Measurements from ENCODE around the gene PTER.

Gene PTER

DNA sequence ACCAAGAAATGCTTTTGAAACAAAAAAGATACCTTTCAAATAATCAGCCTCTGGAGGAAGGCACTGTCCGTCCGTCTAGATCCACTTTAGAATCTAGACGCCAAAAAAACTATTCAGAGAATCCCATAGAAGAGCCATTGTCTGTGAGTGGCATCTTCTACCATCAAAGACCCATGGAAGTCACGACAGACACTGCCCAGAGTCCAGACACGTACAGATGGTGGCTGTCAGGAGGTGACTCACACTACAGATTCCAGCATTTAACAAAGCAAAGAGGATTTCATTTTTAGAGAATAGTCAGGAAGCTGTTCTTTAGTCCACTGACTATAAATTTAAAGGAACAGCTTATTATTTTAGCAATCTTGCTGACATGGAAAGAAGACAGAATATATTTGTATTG, 73.2 kb downstream of the PTER start:
- Histone ChIP-seq H3K27me3 (no peaks in the 10 kb centered on the region), H3K4me3 (no peak overlapping the region), H3K36me3 (peaks cover 0 to 11% (median 10%) of the 10 kb centered on the region in 3 donors), H3K9me3 (no peaks in the 10 kb centered on the region), H3K27ac (no peak overlapping the region), H3K4me1 (no peaks in the 10 kb centered on the region)
- TF ChIP-seq, protein P1, sequence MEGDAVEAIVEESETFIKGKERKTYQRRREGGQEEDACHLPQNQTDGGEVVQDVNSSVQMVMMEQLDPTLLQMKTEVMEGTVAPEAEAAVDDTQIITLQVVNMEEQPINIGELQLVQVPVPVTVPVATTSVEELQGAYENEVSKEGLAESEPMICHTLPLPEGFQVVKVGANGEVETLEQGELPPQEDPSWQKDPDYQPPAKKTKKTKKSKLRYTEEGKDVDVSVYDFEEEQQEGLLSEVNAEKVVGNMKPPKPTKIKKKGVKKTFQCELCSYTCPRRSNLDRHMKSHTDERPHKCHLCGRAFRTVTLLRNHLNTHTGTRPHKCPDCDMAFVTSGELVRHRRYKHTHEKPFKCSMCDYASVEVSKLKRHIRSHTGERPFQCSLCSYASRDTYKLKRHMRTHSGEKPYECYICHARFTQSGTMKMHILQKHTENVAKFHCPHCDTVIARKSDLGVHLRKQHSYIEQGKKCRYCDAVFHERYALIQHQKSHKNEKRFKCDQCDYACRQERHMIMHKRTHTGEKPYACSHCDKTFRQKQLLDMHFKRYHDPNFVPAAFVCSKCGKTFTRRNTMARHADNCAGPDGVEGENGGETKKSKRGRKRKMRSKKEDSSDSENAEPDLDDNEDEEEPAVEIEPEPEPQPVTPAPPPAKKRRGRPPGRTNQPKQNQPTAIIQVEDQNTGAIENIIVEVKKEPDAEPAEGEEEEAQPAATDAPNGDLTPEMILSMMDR (IDR thresholded peaks at IDR 0.05), result no peak
- intact Hi-C loops (cut with DNase I; ENCODE audit: low total_unique reads), result no loop called here
- DNase-seq, result no peak

DNA sequence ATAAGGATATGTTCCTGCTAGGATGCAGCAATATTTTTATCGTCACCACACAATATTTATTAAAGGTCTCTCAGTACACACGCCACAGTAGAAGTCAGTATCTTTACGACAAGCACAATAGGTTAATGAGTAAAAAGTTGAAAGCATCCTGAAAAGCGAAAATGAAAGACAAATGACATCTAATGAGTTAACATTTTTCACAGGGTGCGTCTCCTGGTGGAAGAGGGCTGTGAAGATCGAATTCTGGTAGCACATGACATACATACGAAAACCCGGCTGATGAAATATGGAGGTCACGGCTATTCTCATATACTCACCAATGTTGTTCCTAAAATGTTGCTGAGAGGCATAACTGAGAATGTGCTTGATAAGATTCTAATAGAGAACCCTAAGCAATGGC, 74.0 kb downstream of the PTER start:
- no peak for DNase-seq
- no peaks in the 10 kb centered on the region for H3K9me3 ChIP-seq
- TF ChIP-seq, protein P1 (IDR thresholded peaks at IDR 0.05), result no peak
- intact Hi-C loops (cut with DNase I; ENCODE audit: low total_unique reads), result no loop called here
- no peak overlapping the region for H3K27ac ChIP-seq
- H3K36me3 ChIP-seq, result peaks cover 0 to 8% (median 2%) of the 10 kb centered on the region in 3 donors
- no peak overlapping the region for H3K4me3 ChIP-seq
- H3K4me1 ChIP-seq, result no peaks in the 10 kb centered on the region
- no peaks in the 10 kb centered on the region for H3K27me3 ChIP-seq

DNA sequence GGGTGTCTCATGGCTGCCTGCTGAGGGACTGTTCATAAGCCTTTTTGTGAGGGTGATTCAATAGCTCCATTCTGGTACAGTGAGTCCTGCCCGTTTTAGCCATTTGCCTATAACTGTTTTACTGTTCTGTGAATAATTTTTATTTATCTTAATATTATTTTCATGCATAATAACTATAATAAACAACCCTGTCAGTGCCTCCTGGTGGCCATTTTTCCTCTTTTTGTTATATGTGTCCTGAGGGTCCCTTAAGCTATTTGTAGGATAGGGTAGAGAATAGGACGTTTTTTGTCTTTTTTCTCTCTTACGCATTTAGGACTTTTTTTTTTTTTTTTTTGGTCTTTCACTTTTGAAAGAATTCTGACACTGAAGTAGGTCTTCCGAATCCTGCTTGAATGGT, 82.0 kb downstream of the PTER start:
- Histone ChIP-seq H3K36me3 (no peaks in the 10 kb centered on the region), H3K27ac (no peak overlapping the region), H3K4me1 (peaks cover 0 to 27% (median 20%) of the 10 kb centered on the region in 4 donors), H3K9me3 (no peaks in the 10 kb centered on the region), H3K27me3 (peaks cover 0 to 36% of the 10 kb centered on the region in 2 donors), H3K4me3 (no peak overlapping the region)
- intact Hi-C loops (cut with DNase I; ENCODE audit: low total_unique reads), result no loop called here
- DNase-seq, result no peak
- TF ChIP-seq, protein P1 (IDR thresholded peaks at IDR 0.05), result no peak

DNA sequence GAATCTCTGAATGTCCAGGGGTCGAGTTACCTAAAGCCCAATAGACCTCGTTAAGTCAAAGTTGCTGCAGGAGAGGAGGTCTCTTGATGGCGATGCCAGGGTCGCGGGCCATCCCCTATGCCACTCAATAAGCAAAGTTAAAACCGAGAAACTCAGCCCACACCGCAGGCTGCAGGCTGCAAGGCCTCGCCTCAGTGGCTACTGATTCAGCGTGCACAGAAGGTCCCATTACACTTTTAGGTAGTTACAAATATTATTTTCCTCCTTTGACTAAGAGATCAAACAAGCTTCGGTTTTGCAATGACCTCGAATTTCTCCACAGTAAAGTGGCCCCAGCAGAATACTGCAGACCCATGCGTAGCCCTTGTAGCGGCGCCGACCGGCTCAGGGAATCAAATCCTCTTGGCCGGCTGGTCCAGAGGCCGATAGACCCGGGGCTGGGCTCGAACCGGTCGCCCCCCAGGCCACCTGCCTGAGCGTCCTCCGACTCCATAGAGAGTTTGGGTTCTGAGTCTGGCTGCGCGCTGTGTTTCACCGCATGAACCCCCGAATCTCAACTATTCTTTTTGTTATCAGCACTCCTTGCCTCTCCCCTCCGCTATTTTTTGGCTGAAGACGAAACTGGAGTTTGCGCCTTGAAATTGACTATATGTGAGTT, 82.6 kb downstream of the PTER start:
- no peak for DNase-seq
- H3K4me1 ChIP-seq, result peaks cover 0 to 27% (median 20%) of the 10 kb centered on the region in 4 donors
- no peaks in the 10 kb centered on the region for H3K36me3 ChIP-seq
- H3K27ac ChIP-seq, result no peak overlapping the region
- no peak overlapping the region for H3K4me3 ChIP-seq
- TF ChIP-seq, protein P1 (IDR thresholded peaks at IDR 0.05), result no peak
- intact Hi-C loops (cut with DNase I; ENCODE audit: low total_unique reads), result no loop called here
- peaks cover 0 to 36% of the 10 kb centered on the region in 2 donors for H3K27me3 ChIP-seq
- H3K9me3 ChIP-seq, result no peaks in the 10 kb centered on the region

DNA sequence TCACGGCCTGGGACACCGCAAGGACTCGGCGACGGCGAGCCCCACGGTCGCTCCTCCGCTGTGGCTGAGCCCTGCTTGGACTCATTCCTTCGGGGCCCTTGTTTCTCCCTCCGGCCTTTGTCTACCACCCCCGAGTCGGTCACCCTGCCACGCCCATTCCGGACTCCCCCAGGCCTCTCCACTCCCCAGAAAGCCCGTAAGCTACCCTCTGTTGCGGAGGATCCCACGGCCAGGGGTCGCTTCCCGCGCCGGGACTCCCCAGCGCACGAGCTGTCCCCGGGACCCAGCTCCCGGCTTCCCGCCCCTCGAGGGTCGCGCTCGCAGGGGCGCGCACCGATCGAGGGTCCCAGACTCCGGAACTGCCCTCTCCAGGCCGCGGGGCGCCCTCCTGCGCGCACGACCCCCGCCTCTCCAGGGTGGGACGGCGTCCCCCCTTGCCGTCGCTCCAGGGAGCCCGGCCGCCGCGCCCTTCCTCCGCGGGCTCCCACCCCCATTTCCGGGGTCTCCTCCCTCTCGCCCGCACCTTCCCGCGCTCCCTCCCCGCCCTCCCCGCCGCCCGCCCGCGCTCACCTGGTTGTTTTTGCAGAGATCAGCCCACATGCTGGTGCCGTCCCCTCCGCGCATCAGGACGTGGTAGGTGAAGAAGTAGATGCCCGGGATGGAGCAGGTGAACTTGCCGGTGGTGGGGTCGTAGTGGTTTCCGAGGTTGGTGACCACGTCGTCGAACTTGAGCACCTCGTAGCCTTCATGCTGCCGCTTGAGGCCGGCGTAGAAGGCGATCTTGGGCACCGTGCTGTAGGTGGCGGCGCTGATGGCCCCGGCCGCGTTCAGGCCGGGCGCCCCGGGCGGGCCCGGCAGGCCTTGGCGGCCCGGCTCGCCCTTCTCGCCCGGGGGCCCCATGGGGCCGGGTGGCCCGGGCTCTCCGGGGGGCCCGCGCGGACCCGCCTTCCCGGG, 83.4 kb downstream of the PTER start:
- Histone ChIP-seq H3K27me3 (peaks cover 0 to 36% of the 10 kb centered on the region in 2 donors), H3K4me3 (peak overlapping the region; percentile 49 to 58), H3K36me3 (no peaks in the 10 kb centered on the region), H3K27ac (no peak overlapping the region), H3K4me1 (peaks cover 0 to 27% (median 20%) of the 10 kb centered on the region in 4 donors), H3K9me3 (no peaks in the 10 kb centered on the region)
- TF ChIP-seq, protein P1 (IDR thresholded peaks at IDR 0.05), result no peak
- DNase-seq, result no peak
- intact Hi-C loops (cut with DNase I; ENCODE audit: low total_unique reads), result no loop called here
